A549 (cell line): Measurements from ENCODE around the gene SPATA2L.

ENCODE experiments used
- CHD2 ChIP-seq: fragments of 150-350 bp; IDR thresholded peaks from 2 replicates; pipeline ENCODE4 v1.6.1; 2014; ENCODE audit warnings: low read length; ENCODE audit not compliant: partially characterized antibody
- CHD4 ChIP-seq: fragments of 200-600 bp; sonication (generic); IDR thresholded peaks from 2 replicates; pipeline ENCODE4 v1.6.1; 2016; ENCODE audit warnings: antibody characterized with exemption, mild to moderate bottlenecking, borderline replicate concordance
- CTCF ChIP-seq: fragments of >200 bp; sonication (Bioruptor Twin); formaldehyde crosslinking; IDR thresholded peaks from 3 replicates; pipeline ENCODE4 v1.5.1; 2016
- EP300 ChIP-seq, 2 experiments: fragments of >200 bp; sonication (Bioruptor Twin); formaldehyde crosslinking; IDR thresholded peaks; 2 replicates in 1 of 2; 3 replicates in 1 of 2; pipeline ENCODE4 v1.6.1; 2016 to 2017
- HDAC2 ChIP-seq: fragments of 200-600 bp; sonication (generic); IDR thresholded peaks from 2 replicates; pipeline ENCODE4 v1.6.1; 2016
- PHF8 ChIP-seq: fragments of 200-600 bp; sonication (generic); IDR thresholded peaks from 2 replicates; pipeline ENCODE4 v1.6.1; 2016; ENCODE audit warnings: low read depth, mild to moderate bottlenecking, antibody characterized with exemption, moderate library complexity, borderline replicate concordance
- POLR2A ChIP-seq: IDR thresholded peaks from 2 replicates; pipeline ENCODE4 v1.6.1; 2012; ENCODE audit warnings: mild to moderate bottlenecking, low read length
- POLR2AphosphoS2 ChIP-seq: conservative IDR thresholded peaks from 2 replicates; pipeline ENCODE4 v1.6.1; 2012; ENCODE audit warnings: low read length, improper control_type of control experiment, inconsistent platforms
- RNF2 ChIP-seq: fragments of 200-600 bp; sonication (generic); IDR thresholded peaks from 2 replicates; pipeline ENCODE4 v1.6.1; 2016; ENCODE audit warnings: low read depth, mild to moderate bottlenecking, antibody characterized with exemption, moderate library complexity, borderline replicate concordance
- TF ChIP-seq, protein P1 (sequence below): fragments of 200-600 bp; sonication (generic); IDR thresholded peaks from 2 replicates; pipeline ENCODE4 v1.6.1; 2016; ENCODE audit warnings: antibody characterized with exemption, mild to moderate bottlenecking, moderate library complexity
- TF ChIP-seq, protein P2 (sequence below): IDR thresholded peaks from 2 replicates; pipeline ENCODE4 v1.6.1; 2012
- TF ChIP-seq, protein P3 (sequence below): fragments of 250-450 bp; sonication (Bioruptor Pico); IDR thresholded peaks from 2 replicates; pipeline ENCODE4 v1.5.0; 2020; ENCODE audit warnings: low read depth, mild to moderate bottlenecking, moderate library complexity

DNA sequence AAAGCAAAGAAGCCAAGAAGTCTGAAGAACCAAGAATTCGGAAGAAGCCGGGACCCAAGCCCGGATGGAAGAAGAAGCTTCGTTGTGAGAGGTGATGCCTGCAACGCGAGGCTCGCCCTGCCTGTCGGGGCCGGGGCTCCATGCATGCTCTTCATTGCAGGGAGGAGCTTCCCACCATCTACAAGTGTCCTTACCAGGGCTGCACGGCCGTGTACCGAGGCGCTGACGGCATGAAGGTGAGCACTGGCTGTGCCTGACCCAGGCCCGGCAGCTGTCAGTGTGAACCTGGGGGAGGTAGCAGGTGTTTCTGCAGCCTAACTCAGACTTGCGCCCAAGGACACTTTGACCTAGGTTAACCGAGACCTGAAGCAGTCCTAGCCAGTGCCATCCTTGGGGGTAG is 31.8 kb upstream of the SPATA2L start:
- TF ChIP-seq POLR2A (no peak), CTCF (no peak), CHD4 (no peak), CHD2 (no peak), PHF8 (no peak), POLR2AphosphoS2 (no peak), EP300 (IDR thresholded peaks at IDR 0.05) (no peak), HDAC2 (no peak), RNF2 (no peak)
- TF ChIP-seq, protein P1, sequence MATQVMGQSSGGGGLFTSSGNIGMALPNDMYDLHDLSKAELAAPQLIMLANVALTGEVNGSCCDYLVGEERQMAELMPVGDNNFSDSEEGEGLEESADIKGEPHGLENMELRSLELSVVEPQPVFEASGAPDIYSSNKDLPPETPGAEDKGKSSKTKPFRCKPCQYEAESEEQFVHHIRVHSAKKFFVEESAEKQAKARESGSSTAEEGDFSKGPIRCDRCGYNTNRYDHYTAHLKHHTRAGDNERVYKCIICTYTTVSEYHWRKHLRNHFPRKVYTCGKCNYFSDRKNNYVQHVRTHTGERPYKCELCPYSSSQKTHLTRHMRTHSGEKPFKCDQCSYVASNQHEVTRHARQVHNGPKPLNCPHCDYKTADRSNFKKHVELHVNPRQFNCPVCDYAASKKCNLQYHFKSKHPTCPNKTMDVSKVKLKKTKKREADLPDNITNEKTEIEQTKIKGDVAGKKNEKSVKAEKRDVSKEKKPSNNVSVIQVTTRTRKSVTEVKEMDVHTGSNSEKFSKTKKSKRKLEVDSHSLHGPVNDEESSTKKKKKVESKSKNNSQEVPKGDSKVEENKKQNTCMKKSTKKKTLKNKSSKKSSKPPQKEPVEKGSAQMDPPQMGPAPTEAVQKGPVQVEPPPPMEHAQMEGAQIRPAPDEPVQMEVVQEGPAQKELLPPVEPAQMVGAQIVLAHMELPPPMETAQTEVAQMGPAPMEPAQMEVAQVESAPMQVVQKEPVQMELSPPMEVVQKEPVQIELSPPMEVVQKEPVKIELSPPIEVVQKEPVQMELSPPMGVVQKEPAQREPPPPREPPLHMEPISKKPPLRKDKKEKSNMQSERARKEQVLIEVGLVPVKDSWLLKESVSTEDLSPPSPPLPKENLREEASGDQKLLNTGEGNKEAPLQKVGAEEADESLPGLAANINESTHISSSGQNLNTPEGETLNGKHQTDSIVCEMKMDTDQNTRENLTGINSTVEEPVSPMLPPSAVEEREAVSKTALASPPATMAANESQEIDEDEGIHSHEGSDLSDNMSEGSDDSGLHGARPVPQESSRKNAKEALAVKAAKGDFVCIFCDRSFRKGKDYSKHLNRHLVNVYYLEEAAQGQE, result no peak
- TF ChIP-seq, protein P2, sequence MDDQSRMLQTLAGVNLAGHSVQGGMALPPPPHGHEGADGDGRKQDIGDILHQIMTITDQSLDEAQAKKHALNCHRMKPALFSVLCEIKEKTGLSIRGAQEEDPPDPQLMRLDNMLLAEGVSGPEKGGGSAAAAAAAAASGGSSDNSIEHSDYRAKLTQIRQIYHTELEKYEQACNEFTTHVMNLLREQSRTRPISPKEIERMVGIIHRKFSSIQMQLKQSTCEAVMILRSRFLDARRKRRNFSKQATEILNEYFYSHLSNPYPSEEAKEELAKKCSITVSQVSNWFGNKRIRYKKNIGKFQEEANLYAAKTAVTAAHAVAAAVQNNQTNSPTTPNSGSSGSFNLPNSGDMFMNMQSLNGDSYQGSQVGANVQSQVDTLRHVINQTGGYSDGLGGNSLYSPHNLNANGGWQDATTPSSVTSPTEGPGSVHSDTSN, result no peak
- TF ChIP-seq, protein P3, sequence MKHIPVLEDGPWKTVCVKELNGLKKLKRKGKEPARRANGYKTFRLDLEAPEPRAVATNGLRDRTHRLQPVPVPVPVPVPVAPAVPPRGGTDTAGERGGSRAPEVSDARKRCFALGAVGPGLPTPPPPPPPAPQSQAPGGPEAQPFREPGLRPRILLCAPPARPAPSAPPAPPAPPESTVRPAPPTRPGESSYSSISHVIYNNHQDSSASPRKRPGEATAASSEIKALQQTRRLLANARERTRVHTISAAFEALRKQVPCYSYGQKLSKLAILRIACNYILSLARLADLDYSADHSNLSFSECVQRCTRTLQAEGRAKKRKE (CRISPR knock-in tag), result no peak
